ENCODE measurements around the gene UNC13C. TPM values are rescaled to one million over a fixed set of nuclear protein-coding genes. Genes with fewer than 3 reads are reported as not detected.

The UNC13C gene
- total and polyA plus RNA-seq, 7 donors, result 0.51 to 14.4 (median 1.9) TPM; not detected in 1

DNA sequence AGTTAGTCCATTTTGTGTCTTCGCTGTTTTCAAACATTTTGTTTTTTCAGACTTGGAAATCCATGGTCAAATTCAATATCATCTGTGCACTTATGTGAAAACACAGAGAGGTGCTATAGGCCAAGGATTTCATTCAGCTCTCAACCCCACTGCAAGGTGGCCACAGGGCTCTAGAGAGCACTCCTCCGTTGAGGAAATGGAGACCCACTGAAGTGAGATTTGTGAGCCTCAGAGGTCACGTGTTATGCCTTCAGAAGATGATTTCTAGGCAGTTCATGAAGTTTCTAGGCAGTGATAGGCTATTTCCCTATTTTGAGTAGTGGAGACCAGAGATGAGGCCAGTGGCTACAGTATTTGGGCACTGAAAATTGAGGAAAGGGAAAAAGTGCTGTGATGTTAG, 88.2 kb downstream of the UNC13C start:
- no peak overlapping the region for H3K27ac ChIP-seq
- DNase-seq, result no peak
- peak in 1 of 4 donors; percentile 39 for ATAC-seq
- no peak overlapping the region for H3K4me3 ChIP-seq
- TF ChIP-seq, protein P1, sequence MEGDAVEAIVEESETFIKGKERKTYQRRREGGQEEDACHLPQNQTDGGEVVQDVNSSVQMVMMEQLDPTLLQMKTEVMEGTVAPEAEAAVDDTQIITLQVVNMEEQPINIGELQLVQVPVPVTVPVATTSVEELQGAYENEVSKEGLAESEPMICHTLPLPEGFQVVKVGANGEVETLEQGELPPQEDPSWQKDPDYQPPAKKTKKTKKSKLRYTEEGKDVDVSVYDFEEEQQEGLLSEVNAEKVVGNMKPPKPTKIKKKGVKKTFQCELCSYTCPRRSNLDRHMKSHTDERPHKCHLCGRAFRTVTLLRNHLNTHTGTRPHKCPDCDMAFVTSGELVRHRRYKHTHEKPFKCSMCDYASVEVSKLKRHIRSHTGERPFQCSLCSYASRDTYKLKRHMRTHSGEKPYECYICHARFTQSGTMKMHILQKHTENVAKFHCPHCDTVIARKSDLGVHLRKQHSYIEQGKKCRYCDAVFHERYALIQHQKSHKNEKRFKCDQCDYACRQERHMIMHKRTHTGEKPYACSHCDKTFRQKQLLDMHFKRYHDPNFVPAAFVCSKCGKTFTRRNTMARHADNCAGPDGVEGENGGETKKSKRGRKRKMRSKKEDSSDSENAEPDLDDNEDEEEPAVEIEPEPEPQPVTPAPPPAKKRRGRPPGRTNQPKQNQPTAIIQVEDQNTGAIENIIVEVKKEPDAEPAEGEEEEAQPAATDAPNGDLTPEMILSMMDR (IDR thresholded peaks at IDR 0.05), result no peak
- H3K27me3 ChIP-seq (ENCODE audit: insufficient read depth in 3 of 3, low read length in 2 of 3), result no peaks in the 10 kb centered on the region
- intact Hi-C loops (cut with DNase I), result no loop called here
- H3K36me3 ChIP-seq (ENCODE audit: insufficient read depth in 1 of 2, low read depth in 1 of 2), result no peaks in the 10 kb centered on the region
- no peaks in the 10 kb centered on the region for H3K4me1 ChIP-seq
- H3K9me3 ChIP-seq, result no peaks in the 10 kb centered on the region
- WGBS, 3 donors, result 64 to 76% (median 65%) methylated on average over 3 of the region's 3 CpGs

DNA sequence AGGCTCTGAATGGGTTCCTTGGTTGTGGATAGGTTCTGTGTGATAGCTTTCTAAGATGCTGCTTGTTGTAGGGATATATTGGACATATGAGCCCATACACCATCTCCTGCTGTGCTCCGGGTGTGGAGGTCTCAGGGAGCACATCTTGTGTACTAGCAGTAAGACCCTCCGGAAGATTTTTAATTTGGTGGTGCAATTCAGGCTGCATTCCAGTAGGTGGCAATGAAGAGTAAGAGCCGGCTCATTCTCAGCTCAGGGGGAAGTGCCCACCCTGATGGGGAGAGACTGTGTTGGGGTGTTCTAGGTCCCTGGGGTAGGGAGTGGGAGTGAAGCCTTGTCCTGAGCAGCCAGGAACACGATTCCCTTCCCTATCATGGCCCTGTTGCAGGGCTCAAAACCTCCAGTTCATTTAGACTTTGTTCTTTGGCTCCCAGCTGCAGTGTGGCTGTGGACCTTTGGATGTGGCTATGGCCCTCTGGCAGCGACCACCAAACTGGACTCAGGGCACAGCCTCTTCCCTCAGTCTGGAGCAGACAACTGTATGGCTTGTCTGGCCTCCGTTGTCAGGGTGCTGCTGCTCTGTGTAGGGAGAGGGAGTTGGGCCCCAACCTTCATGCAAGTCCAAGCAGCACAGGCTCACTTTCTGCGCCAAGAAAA, 104.7 kb downstream of the UNC13C start:
- Histone ChIP-seq H3K36me3 (ENCODE audit: insufficient read depth in 1 of 2, low read depth in 1 of 2) (no peaks in the 10 kb centered on the region), H3K27me3 (ENCODE audit: insufficient read depth in 3 of 3, low read length in 2 of 3) (no peaks in the 10 kb centered on the region), H3K27ac (no peak overlapping the region), H3K9me3 (no peaks in the 10 kb centered on the region), H3K4me3 (no peak overlapping the region), H3K4me1 (no peaks in the 10 kb centered on the region)
- 34 to 38% (median 35%) methylated on average over 7 of the region's 7 CpGs for WGBS, 3 donors
- TF ChIP-seq, protein P1 (IDR thresholded peaks at IDR 0.05), result peak; percentile 37
- intact Hi-C loops (cut with DNase I), result no loop called here
- peak in 3 of 4 donors; percentile 44 to 61 (median 46) for ATAC-seq
- no peak for DNase-seq

DNA sequence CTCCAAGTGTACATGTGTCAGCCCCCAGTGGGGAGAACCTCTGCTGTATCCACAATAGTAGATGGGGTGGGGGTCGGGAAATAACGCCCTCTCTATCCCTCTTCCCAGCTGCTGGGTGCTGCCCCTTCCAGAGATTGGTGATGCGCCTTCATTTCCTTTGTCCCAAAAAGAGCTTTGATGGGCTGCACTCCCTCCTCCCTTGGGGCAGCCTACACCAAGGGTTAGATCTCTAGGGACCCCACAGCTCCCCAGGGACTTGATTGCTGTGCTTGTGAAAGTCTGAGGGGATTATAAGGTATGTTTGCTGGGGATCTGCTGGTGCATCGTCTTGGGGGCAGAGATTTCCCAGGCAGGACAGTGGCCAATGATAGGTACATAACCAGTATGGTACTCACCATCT, 105.3 kb downstream of the UNC13C start:
- H3K27ac ChIP-seq, result no peak overlapping the region
- intact Hi-C loops (cut with DNase I), result no loop called here
- WGBS, 3 donors, result 67 to 83% (median 69%) methylated on average over 4 of the region's 4 CpGs
- DNase-seq (no peak), ATAC-seq (no peak)
- H3K27me3 ChIP-seq (ENCODE audit: insufficient read depth in 3 of 3, low read length in 2 of 3), result no peaks in the 10 kb centered on the region
- no peak overlapping the region for H3K4me3 ChIP-seq
- no peaks in the 10 kb centered on the region for H3K4me1 ChIP-seq
- H3K36me3 ChIP-seq (ENCODE audit: insufficient read depth in 1 of 2, low read depth in 1 of 2), result no peaks in the 10 kb centered on the region
- no peaks in the 10 kb centered on the region for H3K9me3 ChIP-seq
- TF ChIP-seq, protein P1 (IDR thresholded peaks at IDR 0.05), result no peak

DNA sequence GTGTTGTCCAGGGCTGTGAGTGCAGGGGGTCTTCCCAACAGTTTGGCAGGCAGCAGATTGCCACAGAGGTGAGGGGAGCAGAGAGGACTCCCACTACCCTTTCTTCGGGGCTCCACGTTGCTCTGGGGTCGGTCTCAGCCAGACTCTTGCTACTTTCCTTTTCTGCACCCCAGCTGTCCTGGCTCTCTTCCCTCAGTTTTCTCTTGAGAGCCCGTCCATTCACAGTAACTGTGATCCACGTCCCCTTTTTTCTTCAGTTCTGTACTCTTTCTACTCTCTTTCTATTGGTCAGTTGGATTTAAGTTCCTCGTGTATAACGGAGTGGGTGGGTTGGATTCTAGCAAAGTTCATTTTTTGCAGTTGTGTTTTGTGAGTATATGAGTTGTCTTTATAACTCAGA, 105.8 kb downstream of the UNC13C start:
- ATAC-seq, result no peak
- no peaks in the 10 kb centered on the region for H3K9me3 ChIP-seq
- H3K4me3 ChIP-seq, result no peak overlapping the region
- no peak for DNase-seq
- no peaks in the 10 kb centered on the region for H3K27me3 ChIP-seq (ENCODE audit: insufficient read depth in 3 of 3, low read length in 2 of 3)
- H3K27ac ChIP-seq, result no peak overlapping the region
- no peaks in the 10 kb centered on the region for H3K4me1 ChIP-seq
- no peaks in the 10 kb centered on the region for H3K36me3 ChIP-seq (ENCODE audit: insufficient read depth in 1 of 2, low read depth in 1 of 2)
- intact Hi-C loops (cut with DNase I), result no loop called here
- TF ChIP-seq, protein P1 (IDR thresholded peaks at IDR 0.05), result no peak
- 54 to 64% (median 56%) methylated on average over 7 of the region's 7 CpGs for WGBS, 3 donors

DNA sequence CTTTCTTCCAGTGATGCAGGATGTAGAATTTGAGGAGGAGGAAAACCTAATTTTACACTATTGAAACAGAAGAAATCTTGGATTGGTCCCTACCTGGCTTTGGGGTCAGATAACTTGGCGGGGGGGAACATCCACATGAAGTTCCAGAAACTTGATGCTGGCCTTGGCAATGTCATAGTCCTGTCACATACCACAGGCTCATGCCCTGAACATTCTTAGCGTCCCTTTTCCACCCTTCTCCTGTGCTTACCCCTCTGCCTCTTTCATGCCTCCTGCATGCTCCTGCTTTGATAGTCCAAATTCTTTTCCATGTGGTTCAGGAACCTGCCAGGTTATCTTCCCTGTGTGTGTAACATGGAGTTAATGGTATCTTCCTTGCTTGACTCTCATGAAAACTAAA, 110.6 kb downstream of the UNC13C start:
- WGBS, 3 donors, result 54 to 67% (median 55%) methylated on average over 2 of the region's 2 CpGs
- no peaks in the 10 kb centered on the region for H3K9me3 ChIP-seq
- intact Hi-C loops (cut with DNase I), result no loop called here
- DNase-seq (no peak), ATAC-seq (peak in 3 of 4 donors; percentile 64 to 85 (median 75))
- TF ChIP-seq, protein P1 (IDR thresholded peaks at IDR 0.05), result no peak
- H3K4me3 ChIP-seq, result no peak overlapping the region
- H3K36me3 ChIP-seq (ENCODE audit: insufficient read depth in 1 of 2, low read depth in 1 of 2), result no peaks in the 10 kb centered on the region
- no peak overlapping the region for H3K27ac ChIP-seq
- H3K4me1 ChIP-seq, result no peaks in the 10 kb centered on the region
- H3K27me3 ChIP-seq (ENCODE audit: insufficient read depth in 3 of 3, low read length in 2 of 3), result no peaks in the 10 kb centered on the region
